ENCODE results near the gene AKNA. TPM values are rescaled to one million over a fixed set of nuclear protein-coding genes. Genes with fewer than 3 reads are reported as not detected.

Gene AKNA
- total RNA-seq, 4 donors from 2014 or later: 34.8 to 63.2 (median 48.6) TPM

DNA sequence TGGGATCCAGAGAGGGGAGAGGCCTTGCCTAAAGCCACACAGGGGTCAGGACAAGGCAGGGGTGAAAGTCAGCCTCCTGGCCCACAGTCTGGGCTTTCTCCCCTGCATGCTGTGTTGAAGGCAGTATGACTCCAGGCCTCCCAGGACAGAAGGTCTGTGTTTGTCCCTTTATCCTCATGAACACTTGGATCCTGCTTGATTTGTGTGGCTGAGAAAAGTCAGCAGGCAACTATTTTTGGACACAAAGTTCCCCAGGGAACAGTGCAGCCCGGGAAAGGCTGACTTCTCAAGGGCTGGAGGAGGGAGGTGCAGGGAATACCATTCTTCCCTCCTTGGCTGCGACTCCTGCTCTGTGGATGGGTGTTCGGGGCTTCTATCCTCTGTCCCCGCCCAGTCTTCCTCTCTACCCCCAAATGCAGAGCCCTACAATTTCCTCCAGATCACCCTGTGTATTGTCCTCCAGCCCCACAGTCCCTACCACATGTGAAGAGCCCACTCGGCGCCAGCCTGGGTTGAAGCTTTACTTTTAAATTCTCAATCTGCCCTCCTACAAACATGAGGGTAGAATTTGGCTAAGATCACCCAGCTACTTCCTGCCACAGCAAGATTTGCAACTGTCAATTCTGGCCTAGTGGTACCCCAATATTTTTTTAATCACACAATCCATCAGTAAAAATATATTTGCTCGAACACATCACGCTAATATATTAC, 4.1 kb downstream of the AKNA start:
- DNase-seq: no peak
- Histone ChIP-seq H3K4me1 (peaks cover 30 to 63% (median 53%) of the 10 kb centered on the region in 4 donors), H3K9me3 (no peaks in the 10 kb centered on the region), H3K36me3 (peaks cover 0 to 17% (median 8%) of the 10 kb centered on the region in 4 donors), H3K27ac (peak overlapping the region; percentile 86 to 91 (median 90)), H3K27me3 (no peaks in the 10 kb centered on the region), H3K4me3 (peak overlapping the region in 1 of 4 donors; percentile 24)
- TF ChIP-seq POLR2A (IDR thresholded peaks at IDR 0.05): no peak
- in situ Hi-C loops (cut with MboI; ENCODE audit: low pct_ligation_motif_present in 1 of 4, low pct_unique_long_range_greater_than_20kb in 1 of 4, low sequenced_read_pairs in 3 of 4): no loop called here
- intact Hi-C loops (cut with DNase I; ENCODE audit: low total_unique reads): no loop called here
- WGBS, 2 donors (ENCODE audit: low coverage in 1 of 2): 57 to 100% methylated on average over 2 to 8 of the region's 8 CpGs

GRCh38 chr9:114382699-114383520, 4.9 kb downstream of the AKNA start:
- in situ Hi-C loops (cut with MboI; ENCODE audit: low pct_ligation_motif_present in 1 of 4, low pct_unique_long_range_greater_than_20kb in 1 of 4, low sequenced_read_pairs in 3 of 4) (no loop called here), intact Hi-C loops (cut with DNase I; ENCODE audit: low total_unique reads) (no loop called here)
- WGBS, 2 donors (ENCODE audit: low coverage in 1 of 2): 47 to 100% methylated on average over 1 to 17 of the region's 17 CpGs
- Histone ChIP-seq H3K36me3 (peaks cover 0 to 17% (median 8%) of the 10 kb centered on the region in 4 donors), H3K27ac (peak overlapping the region; percentile 86 to 91 (median 90)), H3K4me1 (peaks cover 23 to 55% (median 46%) of the 10 kb centered on the region in 4 donors), H3K9me3 (no peaks in the 10 kb centered on the region), H3K27me3 (no peaks in the 10 kb centered on the region), H3K4me3 (peak overlapping the region in 1 of 4 donors; percentile 24)
- TF ChIP-seq POLR2A (IDR thresholded peaks at IDR 0.05) (no peak), EP300 (IDR thresholded peaks at IDR 0.05; ENCODE audit: low read depth) (no peak), POLR2AphosphoS5 (IDR thresholded peaks at IDR 0.05) (no peak)
- TF ChIP-seq, protein P1, sequence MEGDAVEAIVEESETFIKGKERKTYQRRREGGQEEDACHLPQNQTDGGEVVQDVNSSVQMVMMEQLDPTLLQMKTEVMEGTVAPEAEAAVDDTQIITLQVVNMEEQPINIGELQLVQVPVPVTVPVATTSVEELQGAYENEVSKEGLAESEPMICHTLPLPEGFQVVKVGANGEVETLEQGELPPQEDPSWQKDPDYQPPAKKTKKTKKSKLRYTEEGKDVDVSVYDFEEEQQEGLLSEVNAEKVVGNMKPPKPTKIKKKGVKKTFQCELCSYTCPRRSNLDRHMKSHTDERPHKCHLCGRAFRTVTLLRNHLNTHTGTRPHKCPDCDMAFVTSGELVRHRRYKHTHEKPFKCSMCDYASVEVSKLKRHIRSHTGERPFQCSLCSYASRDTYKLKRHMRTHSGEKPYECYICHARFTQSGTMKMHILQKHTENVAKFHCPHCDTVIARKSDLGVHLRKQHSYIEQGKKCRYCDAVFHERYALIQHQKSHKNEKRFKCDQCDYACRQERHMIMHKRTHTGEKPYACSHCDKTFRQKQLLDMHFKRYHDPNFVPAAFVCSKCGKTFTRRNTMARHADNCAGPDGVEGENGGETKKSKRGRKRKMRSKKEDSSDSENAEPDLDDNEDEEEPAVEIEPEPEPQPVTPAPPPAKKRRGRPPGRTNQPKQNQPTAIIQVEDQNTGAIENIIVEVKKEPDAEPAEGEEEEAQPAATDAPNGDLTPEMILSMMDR (IDR thresholded peaks at IDR 0.05): no peak
- DNase-seq: peak; percentile 48

DNA sequence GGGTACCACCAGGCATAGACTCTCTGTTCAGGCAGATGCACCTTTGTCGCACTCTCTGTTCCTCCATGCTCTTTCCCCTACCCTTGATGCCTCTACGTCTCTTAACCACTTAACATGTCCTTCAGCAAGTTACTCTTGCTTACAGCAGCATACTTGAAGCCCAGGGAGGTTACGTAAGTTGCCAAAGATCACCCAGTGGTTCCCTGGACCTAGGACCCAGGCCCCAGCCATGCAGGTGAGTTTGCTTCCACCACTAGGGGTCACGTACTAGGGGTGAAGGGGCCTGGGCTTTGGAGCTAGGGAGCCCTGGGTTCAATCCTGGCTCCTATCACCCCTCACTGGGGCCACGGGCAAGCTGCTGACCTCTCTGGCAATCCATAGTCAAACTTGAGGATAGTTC, 8.9 kb downstream of the AKNA start:
- peaks cover 7 to 18% (median 10%) of the 10 kb centered on the region in 4 donors for H3K4me1 ChIP-seq
- peaks cover 0 to 28% (median 8%) of the 10 kb centered on the region in 4 donors for H3K36me3 ChIP-seq
- intact Hi-C loops (cut with DNase I; ENCODE audit: low total_unique reads) (no loop called here), in situ Hi-C loops (cut with MboI; ENCODE audit: low pct_ligation_motif_present in 1 of 4, low pct_unique_long_range_greater_than_20kb in 1 of 4, low sequenced_read_pairs in 3 of 4) (no loop called here)
- DNase-seq: no peak
- no peaks in the 10 kb centered on the region for H3K9me3 ChIP-seq
- no peak overlapping the region for H3K4me3 ChIP-seq
- WGBS, 2 donors (ENCODE audit: low coverage in 1 of 2): 89 to 100% methylated on average over 1 to 5 of the region's 5 CpGs
- no peaks in the 10 kb centered on the region for H3K27me3 ChIP-seq
- TF ChIP-seq EP300 (IDR thresholded peaks at IDR 0.05; ENCODE audit: low read depth) (no peak), POLR2A (IDR thresholded peaks at IDR 0.05) (no peak), POLR2AphosphoS5 (IDR thresholded peaks at IDR 0.05) (no peak)
- TF ChIP-seq, protein P1 (IDR thresholded peaks at IDR 0.05): no peak
- no peak overlapping the region for H3K27ac ChIP-seq

- H3K9me3 ChIP-seq: no peaks in the 10 kb centered on the region
- no peaks in the 10 kb centered on the region for H3K27me3 ChIP-seq
- no peak overlapping the region for H3K4me3 ChIP-seq
- no peak for DNase-seq
- H3K27ac ChIP-seq: no peak overlapping the region
- peaks cover under 1 to 10% (median 6%) of the 10 kb centered on the region in 4 donors for H3K4me1 ChIP-seq
- peaks cover 0 to 28% (median 8%) of the 10 kb centered on the region in 4 donors for H3K36me3 ChIP-seq
- no peak for TF ChIP-seq POLR2A (IDR thresholded peaks at IDR 0.05)
- TF ChIP-seq POLR2AphosphoS5 (IDR thresholded peaks at IDR 0.05): no peak
- no peak for TF ChIP-seq EP300 (IDR thresholded peaks at IDR 0.05; ENCODE audit: low read depth)
- TF ChIP-seq, protein P1 (IDR thresholded peaks at IDR 0.05): no peak
- 89 to 96% methylated on average over 4 to 8 of the region's 8 CpGs for whole genome bisulfite sequencing, 2 donors (ENCODE audit: low coverage in 1 of 2)
- intact Hi-C loops (cut with DNase I; ENCODE audit: low total_unique reads) (no loop called here), in situ Hi-C loops (cut with MboI; ENCODE audit: low pct_ligation_motif_present in 1 of 4, low pct_unique_long_range_greater_than_20kb in 1 of 4, low sequenced_read_pairs in 3 of 4) (no loop called here)
Observed at GRCh38 chr9:114378016-114378415, 9.8 kb downstream of the AKNA start.
